WTC11 (cell line): ENCODE data around the gene PTPRB. TPM values are rescaled to one million over a fixed set of nuclear protein-coding genes. Genes with fewer than 3 reads are reported as not detected.

Source experiments
- ATAC-seq: fragments of 200-7000 bp; cut with Tn5 transposase; 2 replicates; pipeline ENCODE4 v1.10.0; 2021; ENCODE audit warnings: mild to moderate bottlenecking, moderate library complexity
- CTCF ChIA-PET: fragments of 300-600 bp; sonication (Branson Sonifier 250); formaldehyde crosslinking; loops from one replicate; lab custom pipeline; 2021; ENCODE audit warnings: antibody characterized with exemption; lab: Charles Lee
- POLR2A ChIA-PET: fragments of 350-600 bp; sonication (Branson Sonifier 250); formaldehyde crosslinking; loops from one replicate; lab custom pipeline; 2021; ENCODE audit warnings: antibody characterized with exemption; lab: Charles Lee
- DNase-seq: peaks from one replicate; pipeline ENCODE4 v3.0.0; 2021; ENCODE audit warnings: low spot score
- H3K27ac Mint-ChIP-seq: 2 replicates; pipeline ENCODE4 v1.8.0; 2021; ENCODE audit warnings: mixed read lengths
- H3K27me3 Mint-ChIP-seq: 2 replicates; pipeline ENCODE4 v1.8.0; 2021; ENCODE audit warnings: low read depth, mild to moderate bottlenecking, moderate library complexity, mixed read lengths
- H3K36me3 Mint-ChIP-seq: 2 replicates; pipeline ENCODE4 v1.8.0; 2021; ENCODE audit warnings: mixed read lengths
- H3K4me1 Mint-ChIP-seq: 2 replicates; pipeline ENCODE4 v1.8.0; 2022; ENCODE audit warnings: mixed read lengths
- H3K4me3 Mint-ChIP-seq: 2 replicates; pipeline ENCODE4 v1.8.0; 2021; ENCODE audit warnings: mild to moderate bottlenecking, moderate library complexity, mixed read lengths
- H3K9me3 Mint-ChIP-seq: 2 replicates; pipeline ENCODE4 v1.8.0; 2021; ENCODE audit warnings: mixed read lengths
- ATF1 ChIP-seq: sonication (generic); formaldehyde crosslinking; IDR thresholded peaks from 2 replicates; pipeline ENCODE4 v1.8.1; 2023; ENCODE audit warnings: mild to moderate bottlenecking, moderate library complexity, missing genetic modification reagents
- ATF3 ChIP-seq: sonication (generic); formaldehyde crosslinking; conservative IDR thresholded peaks from 2 replicates; pipeline ENCODE4 v1.8.1; 2022; ENCODE audit warnings: mild to moderate bottlenecking, missing genetic modification reagents
- CDX4 ChIP-seq: fragments of 250-450 bp; sonication (Bioruptor Pico); IDR thresholded peaks from 2 replicates; pipeline ENCODE4 v1.9.0; 2021; ENCODE audit warnings: moderate library complexity, mild to moderate bottlenecking, inconsistent platforms, borderline replicate concordance
- GTF2I ChIP-seq: fragments of 250-450 bp; sonication (Bioruptor Pico); conservative IDR thresholded peaks from 2 replicates; pipeline ENCODE4 v1.4.0; 2021; ENCODE audit warnings: mild to moderate bottlenecking
- HMGXB4 ChIP-seq: sonication (generic); formaldehyde crosslinking; IDR thresholded peaks from 2 replicates; pipeline ENCODE4 v1.8.1; 2023; ENCODE audit warnings: mild to moderate bottlenecking, moderate library complexity, missing genetic modification reagents
- MXD4 ChIP-seq: fragments of 250-450 bp; sonication (Bioruptor Pico); IDR thresholded peaks from 2 replicates; pipeline ENCODE4 v1.8.0; 2021; ENCODE audit warnings: mild to moderate bottlenecking, moderate library complexity, borderline replicate concordance
- NFATC4 ChIP-seq: fragments of 250-450 bp; sonication (Bioruptor Pico); IDR thresholded peaks from 2 replicates; pipeline ENCODE4 v1.9.0; 2021; ENCODE audit warnings: mild to moderate bottlenecking
- PRRX2 ChIP-seq: fragments of 250-450 bp; sonication (Bioruptor Pico); IDR thresholded peaks from 2 replicates; pipeline ENCODE4 v1.8.0; 2021; ENCODE audit warnings: mild to moderate bottlenecking
- TEAD1 ChIP-seq: sonication (generic); formaldehyde crosslinking; IDR thresholded peaks from 2 replicates; pipeline ENCODE4 v1.8.0; 2022; ENCODE audit warnings: mild to moderate bottlenecking, missing genetic modification reagents
- TEAD4 ChIP-seq: sonication (generic); formaldehyde crosslinking; IDR thresholded peaks from 2 replicates; pipeline ENCODE4 v1.8.0; 2022; ENCODE audit warnings: mild to moderate bottlenecking, missing genetic modification reagents
- TP53 ChIP-seq: sonication (generic); formaldehyde crosslinking; IDR thresholded peaks from 2 replicates; pipeline ENCODE4 v1.8.1; 2023; ENCODE audit warnings: mild to moderate bottlenecking, missing genetic modification reagents
- ZBTB43 ChIP-seq: sonication (generic); formaldehyde crosslinking; IDR thresholded peaks from 2 replicates; pipeline ENCODE4 v1.8.1; 2023; ENCODE audit warnings: mild to moderate bottlenecking, missing genetic modification reagents
- ZMAT4 ChIP-seq: fragments of 250-450 bp; sonication (Bioruptor Pico); IDR thresholded peaks from 2 replicates; pipeline ENCODE4 v1.9.0; 2021; ENCODE audit warnings: mild to moderate bottlenecking
- ZNF423 ChIP-seq: fragments of 250-450 bp; sonication (Bioruptor Pico); IDR thresholded peaks from 2 replicates; pipeline ENCODE4 v2.1.2; 2022; ENCODE audit warnings: mild to moderate bottlenecking, moderate library complexity
- total RNA-seq: library from RNA; stranded (reverse); gene quantifications from 3 replicates; pipeline ENCODE4 v1.2.3, GENCODE V29; 2021
- TF ChIP-seq, protein P1 (sequence below): sonication (generic); formaldehyde crosslinking; IDR thresholded peaks from 2 replicates; pipeline ENCODE4 v1.8.0; 2022; ENCODE audit warnings: mild to moderate bottlenecking, missing genetic modification reagents
- TF ChIP-seq, protein P2 (sequence below): sonication (generic); formaldehyde crosslinking; IDR thresholded peaks from 2 replicates; pipeline ENCODE4 v1.8.1; 2023; ENCODE audit warnings: mild to moderate bottlenecking, missing genetic modification reagents, borderline replicate concordance
- TF ChIP-seq, protein P3 (sequence below): sonication (generic); formaldehyde crosslinking; conservative IDR thresholded peaks from 2 replicates; pipeline ENCODE4 v1.8.1; 2023; ENCODE audit warnings: mild to moderate bottlenecking, low read depth, missing genetic modification reagents, moderate library complexity

PTPRB gene
- total RNA-seq, 1 experiment from 2014 or later = 3.3 TPM

DNA sequence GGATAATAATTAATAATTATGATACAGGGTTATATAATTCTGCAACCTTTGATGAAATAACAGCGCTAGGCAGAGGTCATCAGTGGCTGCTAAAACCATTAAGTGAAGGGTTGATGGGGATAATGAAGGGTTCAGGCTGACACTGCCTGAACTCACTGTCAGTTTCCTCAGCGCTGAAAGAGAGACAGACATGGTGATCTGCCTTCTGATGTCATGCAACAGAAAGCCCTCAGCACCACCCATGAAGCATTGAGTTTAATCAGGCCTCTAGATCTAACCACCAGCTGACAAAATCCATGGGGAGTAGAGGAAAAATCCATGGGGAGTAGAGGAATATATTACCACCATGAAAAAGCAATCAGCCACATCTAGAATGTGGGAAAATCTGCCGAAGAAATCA, 107.6 kb downstream of the PTPRB start:
- POLR2A ChIA-PET = no interaction called here
- CTCF ChIA-PET = no interaction called here
- Mint-ChIP-seq H3K4me3 (no peak overlapping the region), H3K9me3 (peaks cover 4% of the 10 kb centered on the region; the same call in 1 of the 2 replicates), H3K27me3 (no peaks in the 10 kb centered on the region), H3K4me1 (no peaks in the 10 kb centered on the region), H3K36me3 (peaks cover 4% of the 10 kb centered on the region), H3K27ac (no peak overlapping the region)
- no peak for ATAC-seq
- no peak for DNase-seq
- no peak for TF ChIP-seq PRRX2 (CRISPR knock-in tag)
- TF ChIP-seq, protein P1, sequence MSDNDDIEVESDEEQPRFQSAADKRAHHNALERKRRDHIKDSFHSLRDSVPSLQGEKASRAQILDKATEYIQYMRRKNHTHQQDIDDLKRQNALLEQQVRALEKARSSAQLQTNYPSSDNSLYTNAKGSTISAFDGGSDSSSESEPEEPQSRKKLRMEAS (CRISPR knock-in tag) = no peak
- no peak for TF ChIP-seq TP53 (CRISPR knock-in tag)
- TF ChIP-seq HMGXB4 (CRISPR knock-in tag) = no peak
- no peak for TF ChIP-seq ATF3 (CRISPR knock-in tag)
- no peak for TF ChIP-seq ZMAT4 (CRISPR knock-in tag)

GRCh38 chr12:70520847-70521246, 116.4 kb downstream of the PTPRB start:
- Mint-ChIP-seq H3K4me1 (no peaks in the 10 kb centered on the region), H3K27ac (no peak overlapping the region), H3K9me3 (peaks cover 26% of the 10 kb centered on the region), H3K27me3 (no peaks in the 10 kb centered on the region), H3K4me3 (no peak overlapping the region), H3K36me3 (peaks cover 26% of the 10 kb centered on the region)
- ChIA-PET CTCF (no interaction called here), POLR2A (no interaction called here)
- ATAC-seq (no peak), DNase-seq (no peak)
- TF ChIP-seq, protein P2, sequence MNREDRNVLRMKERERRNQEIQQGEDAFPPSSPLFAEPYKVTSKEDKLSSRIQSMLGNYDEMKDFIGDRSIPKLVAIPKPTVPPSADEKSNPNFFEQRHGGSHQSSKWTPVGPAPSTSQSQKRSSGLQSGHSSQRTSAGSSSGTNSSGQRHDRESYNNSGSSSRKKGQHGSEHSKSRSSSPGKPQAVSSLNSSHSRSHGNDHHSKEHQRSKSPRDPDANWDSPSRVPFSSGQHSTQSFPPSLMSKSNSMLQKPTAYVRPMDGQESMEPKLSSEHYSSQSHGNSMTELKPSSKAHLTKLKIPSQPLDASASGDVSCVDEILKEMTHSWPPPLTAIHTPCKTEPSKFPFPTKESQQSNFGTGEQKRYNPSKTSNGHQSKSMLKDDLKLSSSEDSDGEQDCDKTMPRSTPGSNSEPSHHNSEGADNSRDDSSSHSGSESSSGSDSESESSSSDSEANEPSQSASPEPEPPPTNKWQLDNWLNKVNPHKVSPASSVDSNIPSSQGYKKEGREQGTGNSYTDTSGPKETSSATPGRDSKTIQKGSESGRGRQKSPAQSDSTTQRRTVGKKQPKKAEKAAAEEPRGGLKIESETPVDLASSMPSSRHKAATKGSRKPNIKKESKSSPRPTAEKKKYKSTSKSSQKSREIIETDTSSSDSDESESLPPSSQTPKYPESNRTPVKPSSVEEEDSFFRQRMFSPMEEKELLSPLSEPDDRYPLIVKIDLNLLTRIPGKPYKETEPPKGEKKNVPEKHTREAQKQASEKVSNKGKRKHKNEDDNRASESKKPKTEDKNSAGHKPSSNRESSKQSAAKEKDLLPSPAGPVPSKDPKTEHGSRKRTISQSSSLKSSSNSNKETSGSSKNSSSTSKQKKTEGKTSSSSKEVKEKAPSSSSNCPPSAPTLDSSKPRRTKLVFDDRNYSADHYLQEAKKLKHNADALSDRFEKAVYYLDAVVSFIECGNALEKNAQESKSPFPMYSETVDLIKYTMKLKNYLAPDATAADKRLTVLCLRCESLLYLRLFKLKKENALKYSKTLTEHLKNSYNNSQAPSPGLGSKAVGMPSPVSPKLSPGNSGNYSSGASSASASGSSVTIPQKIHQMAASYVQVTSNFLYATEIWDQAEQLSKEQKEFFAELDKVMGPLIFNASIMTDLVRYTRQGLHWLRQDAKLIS (CRISPR knock-in tag) = no peak
- TF ChIP-seq ZBTB43 (CRISPR knock-in tag) (no peak), CDX4 (no peak), GTF2I (CRISPR knock-in tag) (no peak), TEAD4 (CRISPR knock-in tag) (no peak), NFATC4 (CRISPR knock-in tag) (no peak), ZNF423 (CRISPR knock-in tag) (no peak), MXD4 (CRISPR knock-in tag) (no peak), TP53 (CRISPR knock-in tag) (no peak), TEAD1 (no peak), ATF1 (CRISPR knock-in tag) (no peak)
- TF ChIP-seq, protein P3, sequence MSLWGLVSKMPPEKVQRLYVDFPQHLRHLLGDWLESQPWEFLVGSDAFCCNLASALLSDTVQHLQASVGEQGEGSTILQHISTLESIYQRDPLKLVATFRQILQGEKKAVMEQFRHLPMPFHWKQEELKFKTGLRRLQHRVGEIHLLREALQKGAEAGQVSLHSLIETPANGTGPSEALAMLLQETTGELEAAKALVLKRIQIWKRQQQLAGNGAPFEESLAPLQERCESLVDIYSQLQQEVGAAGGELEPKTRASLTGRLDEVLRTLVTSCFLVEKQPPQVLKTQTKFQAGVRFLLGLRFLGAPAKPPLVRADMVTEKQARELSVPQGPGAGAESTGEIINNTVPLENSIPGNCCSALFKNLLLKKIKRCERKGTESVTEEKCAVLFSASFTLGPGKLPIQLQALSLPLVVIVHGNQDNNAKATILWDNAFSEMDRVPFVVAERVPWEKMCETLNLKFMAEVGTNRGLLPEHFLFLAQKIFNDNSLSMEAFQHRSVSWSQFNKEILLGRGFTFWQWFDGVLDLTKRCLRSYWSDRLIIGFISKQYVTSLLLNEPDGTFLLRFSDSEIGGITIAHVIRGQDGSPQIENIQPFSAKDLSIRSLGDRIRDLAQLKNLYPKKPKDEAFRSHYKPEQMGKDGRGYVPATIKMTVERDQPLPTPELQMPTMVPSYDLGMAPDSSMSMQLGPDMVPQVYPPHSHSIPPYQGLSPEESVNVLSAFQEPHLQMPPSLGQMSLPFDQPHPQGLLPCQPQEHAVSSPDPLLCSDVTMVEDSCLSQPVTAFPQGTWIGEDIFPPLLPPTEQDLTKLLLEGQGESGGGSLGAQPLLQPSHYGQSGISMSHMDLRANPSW (CRISPR knock-in tag) = no peak
